ENCODE data around the gene OR2M5.

DNA sequence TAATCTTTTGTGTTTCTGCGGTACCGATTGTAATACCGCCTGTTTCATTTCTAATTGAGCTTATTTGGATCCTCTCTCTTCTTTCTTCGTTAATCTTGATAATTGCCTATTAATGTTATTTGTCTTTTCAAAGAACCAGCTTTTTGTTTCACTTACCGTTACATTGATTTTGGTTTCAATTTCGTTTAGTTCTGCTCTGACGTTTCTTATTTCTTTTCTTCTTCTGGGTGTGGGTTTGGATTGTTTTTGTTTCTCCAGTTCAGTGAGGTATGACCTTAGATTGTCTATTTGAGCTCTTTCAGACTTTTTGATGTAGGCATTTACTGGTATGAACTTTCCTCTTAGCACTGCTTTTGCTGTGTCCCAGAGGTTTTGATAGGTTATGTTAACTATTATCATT is 39.0 kb downstream of the OR2M5 start:
- no peak for TF ChIP-seq YY1 (IDR thresholded peaks at IDR 0.05; ENCODE audit: insufficient read depth, insufficient read length)
- no peak for TF ChIP-seq ZNF274 (IDR thresholded peaks at IDR 0.05; ENCODE audit: low read depth, low read length)
- no peak for TF ChIP-seq SUZ12 (IDR thresholded peaks at IDR 0.05; ENCODE audit: extremely low read depth, insufficient read depth, insufficient read length)

All from NT2/D1 (cell line).